Endothelial cell of umbilical vein (primary cell): ENCODE data around the gene BTN2A1. TPM values are rescaled to one million over a fixed set of nuclear protein-coding genes. Genes with fewer than 3 reads are reported as not detected.
A peak's percentile ranks its signal among the peaks of the same experiment; 100 is the strongest.

Experiments used
- BruUV-seq: library from RNA; stranded (reverse); fragments of 400-500 nt; replicated peaks from 2 replicates; lab custom pipeline; 2021; lab: Mats Ljungman, UMichigan
- CTCF ChIA-PET: fragments of 300-600, 350-600 bp; sonication (Branson Sonifier 250); formaldehyde crosslinking; loops from one replicate; lab custom pipeline; 2021; ENCODE audit warnings: antibody characterized with exemption, inconsistent platforms; lab: Charles Lee
- POLR2A ChIA-PET: fragments of 300-600, 350-600 bp; sonication (Branson Sonifier 250); formaldehyde crosslinking; loops from one replicate; lab custom pipeline; 2021; ENCODE audit warnings: antibody characterized with exemption, inconsistent platforms; lab: Charles Lee
- DNase-seq: peaks from one replicate; pipeline ENCODE4 v3.0.0-alpha.2; 2011; ENCODE audit warnings: low read depth, low spot score
- FAIRE-seq: peaks from 2 replicates; lab custom pipeline; 2011; peaks lifted over from hg19 to GRCh38; lab: Jason Lieb, UNC
- H2AFZ ChIP-seq: 2 replicates; pipeline ENCODE4 v1.6.0; 2012; ENCODE audit warnings: low read depth, low read length, control low read depth, inconsistent platforms
- H3K27ac ChIP-seq: 2 replicates; pipeline ENCODE4 v1.5.1; 2011; ENCODE audit warnings: low read depth, mild to moderate bottlenecking, control low read depth, low read length, moderate library complexity; ENCODE audit not compliant: insufficient read depth
- H3K27me3 ChIP-seq, 2 experiments: 2 replicates each; pipeline versions ENCODE4 v1.6.0 to v1.6.1; 2011; ENCODE audit warnings: low read length in 2 of 2, mixed read lengths in 1 of 2; ENCODE audit not compliant: control insufficient read depth in 2 of 2, insufficient read depth in 2 of 2
- H3K36me3 ChIP-seq, 2 experiments: 2 replicates in 1 of 2; 3 replicates in 1 of 2; pipeline ENCODE4 v1.5.1; 2011; ENCODE audit warnings: low read length in 2 of 2, mild to moderate bottlenecking in 1 of 2, moderate library complexity in 1 of 2; ENCODE audit not compliant: control insufficient read depth in 2 of 2, insufficient read depth in 2 of 2; ENCODE audit errors: extremely low read depth in 1 of 2
- H3K4me1 ChIP-seq: 3 replicates; pipeline ENCODE4 v1.5.1; 2011; ENCODE audit warnings: mild to moderate bottlenecking, low read length; ENCODE audit not compliant: control insufficient read depth, insufficient read depth; ENCODE audit errors: extremely low read depth
- H3K4me2 ChIP-seq: 2 replicates; pipeline ENCODE4 v1.6.1; 2011; ENCODE audit warnings: low read length, control low read depth, mixed read lengths; ENCODE audit not compliant: insufficient read depth
- H3K4me3 ChIP-seq, 3 experiments: fragments of 200-600 bp in 1 of 3; sonication (generic), shearing (Covaris generic) in 1 of 3; replicated peaks in 1 of 3; 2 replicates each; pipeline ENCODE4 v1.5.1; 2011 to 2016; ENCODE audit warnings: control low read depth in 3 of 3, low read length in 3 of 3, mild to moderate bottlenecking in 2 of 3, inconsistent platforms in 1 of 3, low read depth in 1 of 3, moderate library complexity in 1 of 3; ENCODE audit not compliant: insufficient read depth in 1 of 3
- H3K79me2 ChIP-seq: 2 replicates; pipeline ENCODE4 v1.6.0; 2012; ENCODE audit warnings: low read length, inconsistent platforms; ENCODE audit not compliant: control insufficient read depth, insufficient read depth
- H3K9ac ChIP-seq: replicated peaks from 2 replicates; pipeline ENCODE3; 2011; ENCODE audit warnings: low read length, control low read depth; ENCODE audit not compliant: insufficient read depth; ENCODE audit errors: extremely low read depth
- H3K9me1 ChIP-seq: replicated peaks from 3 replicates; pipeline ENCODE4 v1.6.0; 2011; ENCODE audit warnings: mild to moderate bottlenecking, low read length; ENCODE audit not compliant: control insufficient read depth, insufficient read depth; ENCODE audit errors: extremely low read depth
- H3K9me3 ChIP-seq: replicated peaks from 2 replicates; pipeline ENCODE4 v1.5.1; 2012; ENCODE audit warnings: low read length, inconsistent platforms; ENCODE audit not compliant: control insufficient read depth, insufficient read depth
- H4K20me1 ChIP-seq: replicated peaks from 2 replicates; pipeline ENCODE3; 2011; ENCODE audit warnings: mild to moderate bottlenecking, low read length; ENCODE audit not compliant: control insufficient read depth, insufficient read depth; ENCODE audit errors: extremely low read depth
- CTCF ChIP-seq, 2 donors: IDR thresholded peaks; 1 replicate in 1 of 2; 2 replicates in 1 of 2; pipeline ENCODE4 v1.5.1; 2011; ENCODE audit warnings: low read length in 2 of 2, mild to moderate bottlenecking in 2 of 2, moderate library complexity in 2 of 2, control low read depth in 1 of 2, inconsistent platforms in 1 of 2, low read depth in 1 of 2; ENCODE audit not compliant: insufficient read depth in 1 of 2; ENCODE audit errors: extremely low read depth in 1 of 2
- FOS ChIP-seq: IDR thresholded peaks from 2 replicates; pipeline ENCODE4 v1.6.1; 2011; ENCODE audit warnings: mild to moderate bottlenecking, low read length, moderate library complexity, borderline replicate concordance; ENCODE audit not compliant: insufficient read depth
- GATA2 ChIP-seq: IDR thresholded peaks from 2 replicates; pipeline ENCODE4 v1.7.0; 2011; ENCODE audit warnings: low read depth, mild to moderate bottlenecking, moderate library complexity, mixed read lengths, low read length; ENCODE audit not compliant: insufficient read length, insufficient read depth
- JUN ChIP-seq: IDR thresholded peaks from 2 replicates; pipeline ENCODE4 v1.6.1; 2011; ENCODE audit warnings: borderline replicate concordance, low read depth; ENCODE audit not compliant: insufficient read length, insufficient read depth
- POLR2AphosphoS5 ChIP-seq: IDR thresholded peaks from 2 replicates; pipeline ENCODE4 v1.6.1; 2012; ENCODE audit warnings: low read depth, mild to moderate bottlenecking, control low read depth, low read length, moderate library complexity; ENCODE audit not compliant: insufficient read depth
- dilution Hi-C: fragments of 300-500 bp; cut with MboI; formaldehyde crosslinking; loops from one replicate; pipeline ENCODE4 v1.15.0; 2019; ENCODE audit warnings: low sequenced_read_pairs; ENCODE audit not compliant: extremely low pct_ligation_motif_present
- intact Hi-C: fragments of 100-400 bp; cut with micrococcal nuclease; formaldehyde crosslinking; loops from one replicate; pipeline ENCODE4 v1.10.0; 2022
- polyA plus RNA-seq, 4 experiments: library from polyadenylated mRNA; depleted of rRNA in 3 of 4; stranded (reverse) in 3 of 4; unstranded in 1 of 4; fragments of >200 nt; gene quantifications; 2 replicates each; pipeline versions ENCODE4 v1.2.1 to v1.2.3, GENCODE V29; 2011 to 2012; ENCODE audit warnings: missing spikeins in 1 of 4
- total RNA-seq: library from RNA; stranded (reverse); gene quantifications from 2 replicates; pipeline ENCODE4 v1.2.3, GENCODE V29; 2021

The BTN2A1 gene
- total and polyA plus RNA-seq, 2 donors (not counting 3 experiments of a cell fraction or from before 2014, with no cell fraction given): 25.1 to 31.9 TPM

GRCh38 chr6:26412228-26412627 lies 45.5 kb upstream of the BTN2A1 start:
- Histone ChIP-seq H3K9me1 (no peaks in the 10 kb centered on the region), H3K4me3 (no peak overlapping the region), H3K9me3 (no peaks in the 10 kb centered on the region), H3K4me2 (no peak overlapping the region), H4K20me1 (no peaks in the 10 kb centered on the region), H3K79me2 (no peaks in the 10 kb centered on the region), H3K4me1 (peaks cover 22% of the 10 kb centered on the region), H3K9ac (no peak overlapping the region), H3K27me3 (no peaks in the 10 kb centered on the region), H3K36me3 (no peaks in the 10 kb centered on the region), H2AFZ (peak overlapping the region; percentile 2), H3K27ac (no peak overlapping the region)
- FAIRE-seq (no peak), DNase-seq (no peak)
- POLR2A ChIA-PET: no interaction called here
- CTCF ChIA-PET: interaction anchor here (0.6 to 2.1 kb wide), 3 partner anchors 66 to 72 kb away, joined by 3 to 7 read pairs (median 4); no protein-coding TSS in a partner anchor
- intact Hi-C loops: no loop called here
- no peak for TF ChIP-seq GATA2
- dilution Hi-C loops: no loop called here
- BruUV-seq: no TSS peak

GRCh38 chr6:26412954-26413353 lies 44.8 kb upstream of the BTN2A1 start:
- Histone ChIP-seq H3K9me3 (no peaks in the 10 kb centered on the region), H3K9ac (no peak overlapping the region), H2AFZ (peak overlapping the region; percentile 34), H3K4me3 (no peak overlapping the region), H3K4me2 (peak overlapping the region; percentile 21), H3K4me1 (peaks cover 19% of the 10 kb centered on the region), H3K9me1 (no peaks in the 10 kb centered on the region), H3K27ac (no peak overlapping the region), H3K27me3 (no peaks in the 10 kb centered on the region), H4K20me1 (no peaks in the 10 kb centered on the region), H3K36me3 (no peaks in the 10 kb centered on the region), H3K79me2 (no peaks in the 10 kb centered on the region)
- dilution Hi-C loops: no loop called here
- ChIA-PET POLR2A (no interaction called here), CTCF (interaction anchor here (2.1 kb wide), 1 partner anchor 71 kb away, joined by 7 read pairs; no protein-coding TSS in a partner anchor)
- peak; percentile 77 for FAIRE-seq
- intact Hi-C loops: no loop called here
- no TSS peak for BruUV-seq
- DNase-seq: peak; percentile 65
- TF ChIP-seq GATA2: no peak
- TF ChIP-seq CTCF (IDR thresholded peaks at IDR 0.05; ENCODE audit: extremely low read depth in 1 of 2, insufficient read depth in 1 of 2, low read depth in 1 of 2, low read length in 2 of 2): no peak
- TF ChIP-seq FOS: no peak
- no peak for TF ChIP-seq JUN
- peak; percentile 13 for TF ChIP-seq POLR2AphosphoS5
